Neural crest cell (in vitro differentiated cells): Measurements from ENCODE around the gene RNF31. TPM values are rescaled to one million over a fixed set of nuclear protein-coding genes. Genes with fewer than 3 reads are reported as not detected.

Experiments
- DNase-seq: peaks from one replicate; pipeline ENCODE4 v3.0.0; 2021; ENCODE audit warnings: low read depth, mixed read lengths, low spot score
- H3K27ac Mint-ChIP-seq: one replicate; pipeline ENCODE4 v1.8.0; 2021; ENCODE audit warnings: mild to moderate bottlenecking, mixed read lengths; ENCODE audit not compliant: unreplicated experiment
- H3K27me3 Mint-ChIP-seq: 2 replicates; pipeline ENCODE4 v1.8.0; 2021; ENCODE audit warnings: low read depth, mild to moderate bottlenecking, mixed read lengths
- H3K36me3 Mint-ChIP-seq: 2 replicates; pipeline ENCODE4 v1.8.0; 2021; ENCODE audit warnings: low read depth, mild to moderate bottlenecking, mixed read lengths
- H3K4me1 Mint-ChIP-seq: 2 replicates; pipeline ENCODE4 v1.8.0; 2021; ENCODE audit warnings: mixed read lengths
- H3K4me3 Mint-ChIP-seq: one replicate; pipeline ENCODE4 v1.8.0; 2021; ENCODE audit warnings: mild to moderate bottlenecking, mixed read lengths
- H3K9me3 Mint-ChIP-seq: 2 replicates; pipeline ENCODE4 v1.8.0; 2021; ENCODE audit warnings: mixed read lengths
- CTCF ChIP-seq: fragments of 200-600 bp; sonication (generic); conservative IDR thresholded peaks from 2 replicates; pipeline ENCODE4 v1.5.0; 2021; ENCODE audit warnings: antibody characterized with exemption, mild to moderate bottlenecking
- total RNA-seq: library from RNA; stranded (reverse); gene quantifications from 2 replicates; pipeline ENCODE4 v1.2.1, GENCODE V29; 2021

The RNF31 gene
- total RNA-seq, 1 donor from 2014 or later: 65.5 TPM

- DNase-seq: no peak
- H3K36me3 Mint-ChIP-seq: peaks cover 6% of the 10 kb centered on the region
- H3K9me3 Mint-ChIP-seq: no peaks in the 10 kb centered on the region
- peak overlapping the region; percentile 70 for H3K4me3 Mint-ChIP-seq
- TF ChIP-seq CTCF: no peak
- H3K27me3 Mint-ChIP-seq: peaks cover 2% of the 10 kb centered on the region
- H3K27ac Mint-ChIP-seq: no peak overlapping the region
- H3K4me1 Mint-ChIP-seq: peaks cover 4% of the 10 kb centered on the region
Measured at GRCh38 chr14:24179961-24180796, 32.9 kb downstream of the RNF31 start.

GRCh38 chr14:24181371-24182077, 34.2 kb downstream of the RNF31 start:
- Mint-ChIP-seq H3K4me3 (peak overlapping the region; percentile 70), H3K27me3 (peaks cover 2% of the 10 kb centered on the region), H3K9me3 (no peaks in the 10 kb centered on the region), H3K4me1 (peaks cover 4% of the 10 kb centered on the region), H3K36me3 (peaks cover 6% of the 10 kb centered on the region), H3K27ac (no peak overlapping the region)
- no peak for TF ChIP-seq CTCF
- DNase-seq: no peak

GRCh38 chr14:24182110-24182882, 35.0 kb downstream of the RNF31 start:
- H3K27me3 Mint-ChIP-seq: peaks cover 2% of the 10 kb centered on the region
- no peak for DNase-seq
- peaks cover 7% of the 10 kb centered on the region for H3K4me1 Mint-ChIP-seq
- H3K36me3 Mint-ChIP-seq: peaks cover 6% of the 10 kb centered on the region
- no peaks in the 10 kb centered on the region for H3K9me3 Mint-ChIP-seq
- H3K27ac Mint-ChIP-seq: no peak overlapping the region
- peak overlapping the region; percentile 51 for H3K4me3 Mint-ChIP-seq
- TF ChIP-seq CTCF: no peak

GRCh38 chr14:24183014-24183481, 35.8 kb downstream of the RNF31 start:
- TF ChIP-seq CTCF: no peak
- no peaks in the 10 kb centered on the region for H3K9me3 Mint-ChIP-seq
- H3K27ac Mint-ChIP-seq: no peak overlapping the region
- DNase-seq: no peak
- peaks cover 6% of the 10 kb centered on the region for H3K36me3 Mint-ChIP-seq
- peak overlapping the region; percentile 47 for H3K4me3 Mint-ChIP-seq
- H3K27me3 Mint-ChIP-seq: peaks cover 2% of the 10 kb centered on the region
- H3K4me1 Mint-ChIP-seq: peaks cover 14% of the 10 kb centered on the region
